IMR-90 (cell line): ENCODE results near the gene ZNF773. TPM values are rescaled to one million over a fixed set of nuclear protein-coding genes. Genes with fewer than 3 reads are reported as not detected.
A peak's percentile ranks its signal among the peaks of the same experiment; 100 is the strongest.
"Not testable (repeated sequence)": the region's sequence is repeated elsewhere in the genome, so short reads cannot be mapped to it uniquely, and the experiment has no call there.

Experiments
- ATAC-seq: fragments of 200-7000 bp; cut with Tn5 transposase; 2 replicates; pipeline ENCODE4 v1.9.1; 2020; ENCODE audit warnings: low read depth, mild to moderate bottlenecking, moderate library complexity
- BruUV-seq: library from RNA; stranded (reverse); fragments of 400-500 nt; replicated peaks from 2 replicates; lab custom pipeline; 2021; lab: Mats Ljungman, UMichigan
- CTCF ChIA-PET: fragments of 300-600 bp; formaldehyde crosslinking; extraction: SDS; loops from one replicate; lab custom pipeline; 2021; ENCODE audit warnings: antibody characterized with exemption; lab: Yijun Ruan, JAX
- POLR2A ChIA-PET: fragments of 300-600 bp; sonication (Branson Sonifier 250); formaldehyde crosslinking; loops from one replicate; lab custom pipeline; 2022; ENCODE audit warnings: antibody characterized with exemption; ENCODE audit not compliant: unreplicated experiment; lab: Charles Lee
- DNase-seq: peaks from one replicate; pipeline ENCODE4 v3.0.0; 2013
- H2AFZ ChIP-seq: replicated peaks from 2 replicates; pipeline ENCODE3; 2013; ENCODE audit warnings: low read length, mild to moderate bottlenecking; ENCODE audit not compliant: poor library complexity
- H2AK5ac ChIP-seq: 2 replicates; pipeline ENCODE4 v1.6.1; 2013; ENCODE audit warnings: low read depth, low read length, inconsistent platforms
- H2AK9ac ChIP-seq: replicated peaks from 2 replicates; pipeline ENCODE3; 2013; ENCODE audit warnings: mild to moderate bottlenecking, low read depth, low read length, moderate library complexity; ENCODE audit not compliant: poor library complexity
- H2BK120ac ChIP-seq: 2 replicates; pipeline ENCODE4 v1.6.1; 2013; ENCODE audit warnings: low read depth, low read length, inconsistent platforms
- H2BK15ac ChIP-seq: 3 replicates; pipeline ENCODE4 v1.6.1; 2013; ENCODE audit warnings: low read depth, low read length, inconsistent platforms
- H2BK20ac ChIP-seq: 2 replicates; pipeline ENCODE4 v1.6.1; 2013; ENCODE audit warnings: low read depth, mild to moderate bottlenecking, inconsistent platforms, low read length, moderate library complexity
- H2BK5ac ChIP-seq: 2 replicates; pipeline ENCODE4 v1.6.1; 2013; ENCODE audit warnings: mild to moderate bottlenecking, low read depth, low read length, inconsistent platforms; ENCODE audit not compliant: poor library complexity, severe bottlenecking
- H3K14ac ChIP-seq: replicated peaks from 2 replicates; pipeline ENCODE4 v1.6.1; 2013; ENCODE audit warnings: low read depth, low read length, inconsistent platforms
- H3K18ac ChIP-seq: 2 replicates; pipeline ENCODE4 v1.6.1; 2013; ENCODE audit warnings: low read depth, low read length, control low read depth
- H3K23ac ChIP-seq: 2 replicates; pipeline ENCODE4 v1.6.1; 2013; ENCODE audit warnings: low read depth, low read length, inconsistent platforms
- H3K27ac ChIP-seq: 2 replicates; pipeline ENCODE4 v1.5.1; 2013; ENCODE audit warnings: mild to moderate bottlenecking, control low read depth, low read length; ENCODE audit not compliant: insufficient read depth
- H3K27me3 ChIP-seq: 2 replicates; pipeline ENCODE4 v1.6.1; 2013; ENCODE audit warnings: low read length; ENCODE audit not compliant: control insufficient read depth, insufficient read depth
- H3K36me3 ChIP-seq: 2 replicates; pipeline ENCODE4 v1.6.1; 2013; ENCODE audit warnings: low read length, mixed read lengths; ENCODE audit not compliant: control insufficient read depth, insufficient read depth
- H3K4ac ChIP-seq: 2 replicates; pipeline ENCODE4 v1.6.1; 2013; ENCODE audit warnings: low read depth, low read length, inconsistent platforms
- H3K4me1 ChIP-seq: 2 replicates; pipeline ENCODE4 v1.6.1; 2013; ENCODE audit warnings: low read length, mixed read lengths; ENCODE audit not compliant: control insufficient read depth, insufficient read depth
- H3K4me2 ChIP-seq: 2 replicates; pipeline ENCODE4 v1.6.1; 2013; ENCODE audit warnings: low read depth, mild to moderate bottlenecking, control low read depth, low read length, moderate library complexity
- H3K4me3 ChIP-seq: 2 replicates; pipeline ENCODE4 v1.5.1; 2013; ENCODE audit warnings: low read depth, mild to moderate bottlenecking, control low read depth, low read length, moderate library complexity; ENCODE audit not compliant: insufficient read depth
- H3K56ac ChIP-seq: 2 replicates; pipeline ENCODE4 v1.6.1; 2013; ENCODE audit warnings: low read length, inconsistent platforms; ENCODE audit not compliant: insufficient read depth; ENCODE audit errors: extremely low read depth
- H3K79me1 ChIP-seq, 2 experiments: 2 replicates each; pipeline ENCODE4 v1.6.1; 2013; ENCODE audit warnings: low read length in 2 of 2, inconsistent platforms in 1 of 2, low read depth in 1 of 2
- H3K9ac ChIP-seq: 2 replicates; pipeline ENCODE4 v1.6.1; 2013; ENCODE audit warnings: low read depth, low read length, control low read depth
- H3K9me1 ChIP-seq: 2 replicates; pipeline ENCODE4 v1.6.1; 2013; ENCODE audit warnings: low read length, inconsistent platforms; ENCODE audit not compliant: insufficient read depth
- H3K9me3 ChIP-seq: 2 replicates; pipeline ENCODE4 v1.6.1; 2013; ENCODE audit warnings: low read length; ENCODE audit not compliant: control insufficient read depth, insufficient read depth
- H4K20me1 ChIP-seq: 2 replicates; pipeline ENCODE4 v1.6.1; 2013; ENCODE audit warnings: low read length, inconsistent platforms; ENCODE audit not compliant: insufficient read depth
- H4K5ac ChIP-seq: 2 replicates; pipeline ENCODE4 v1.6.1; 2013; ENCODE audit warnings: mild to moderate bottlenecking, low read depth, low read length, control low read depth
- H4K8ac ChIP-seq, 2 experiments: 2 replicates each; pipeline ENCODE4 v1.6.1; 2013; ENCODE audit warnings: low read depth in 2 of 2, low read length in 2 of 2, control low read depth in 1 of 2, inconsistent platforms in 1 of 2
- H4K91ac ChIP-seq: 2 replicates; pipeline ENCODE4 v1.6.1; 2013; ENCODE audit warnings: low read depth, low read length, inconsistent platforms; ENCODE audit not compliant: insufficient read depth
- CEBPB ChIP-seq: IDR thresholded peaks from 2 replicates; pipeline ENCODE4 v1.6.1; 2012; ENCODE audit warnings: low read depth, low read length, improper control_type of control experiment
- RCOR1 ChIP-seq: IDR thresholded peaks from 2 replicates; pipeline ENCODE4 v1.6.1; 2012; ENCODE audit warnings: mild to moderate bottlenecking, low read length, improper control_type of control experiment; ENCODE audit not compliant: insufficient replicate concordance
- WGBS, 2 experiments: methylation state at CpG; one replicate each; pipeline versions ENCODE4 v1.1.5 to v1.1.7; 2013; ENCODE audit warnings: missing lambda C conversion rate in 2 of 2; ENCODE audit not compliant: insufficient read length in 1 of 2; ENCODE audit errors: extremely low coverage in 2 of 2; 5-methylcytosine and 5-hydroxymethylcytosine counted together
- dilution Hi-C: fragments of 300-500 bp; cut with HindIII; formaldehyde crosslinking; loops from one replicate; pipeline ENCODE4 v1.14.3; 2018; ENCODE audit warnings: low sequenced_read_pairs; ENCODE audit not compliant: unreplicated experiment
- in situ Hi-C: fragments of 300-500 bp; cut with MboI; formaldehyde crosslinking; loops from 3 replicates; pipeline ENCODE4 v1.14.3; 2019; ENCODE audit warnings: low sequenced_read_pairs, inconsistent platforms, mixed read lengths
- intact Hi-C: fragments of 100-400 bp; cut with micrococcal nuclease; formaldehyde crosslinking; loops from 2 replicates; pipeline ENCODE4 v1.10.0; 2022
- polyA plus RNA-seq, 3 experiments: library from polyadenylated mRNA; depleted of rRNA; stranded (reverse); fragments of >200 nt; gene quantifications; 2 replicates each; pipeline ENCODE4 v1.2.3, GENCODE V29; 2012; ENCODE audit warnings: low replicate concordance in 1 of 3
- total RNA-seq: library from RNA; depleted of rRNA; stranded (reverse); fragments of >200 nt; gene quantifications from 2 replicates; pipeline ENCODE4 v1.2.3, GENCODE V29; 2012

The ZNF773 gene
- total and polyA plus RNA-seq, 2 of the 4 experiments (the other 2 are of a cell fraction), result 5.5 to 13.3 TPM

- Histone ChIP-seq H3K9ac (no peak overlapping the region), H2BK5ac (no peak overlapping the region), H3K79me1 (no peaks in the 10 kb centered on the region), H4K5ac (no peak overlapping the region), H3K36me3 (peaks cover 28% of the 10 kb centered on the region), H2AK9ac (no peak overlapping the region), H3K27ac (no peak overlapping the region), H3K9me3 (peaks cover 27% of the 10 kb centered on the region), H4K20me1 (no peaks in the 10 kb centered on the region), H3K23ac (no peak overlapping the region), H2BK20ac (no peak overlapping the region), H2BK120ac (no peak overlapping the region), H3K56ac (no peak overlapping the region), H2AFZ (no peak overlapping the region), H3K4me3 (no peak overlapping the region), H3K4me2 (no peak overlapping the region), H3K4me1 (no peaks in the 10 kb centered on the region), H3K18ac (no peak overlapping the region), H2BK15ac (no peak overlapping the region), H3K14ac (no peak overlapping the region), H3K27me3 (no peaks in the 10 kb centered on the region), H4K91ac (no peak overlapping the region), H4K8ac (no peak overlapping the region), H3K4ac (no peak overlapping the region), H2AK5ac (no peak overlapping the region), H3K9me1 (no peaks in the 10 kb centered on the region)
- in situ Hi-C loops, result no loop called here
- POLR2A ChIA-PET, result no interaction called here
- 94% methylated on average over 2 of the region's 5 CpGs; no CpG with 5 or more reads in 1 of the 2 experiments for WGBS, 2 experiments
- no TSS peak for BruUV-seq
- no peak for ATAC-seq
- no peak for DNase-seq
- dilution Hi-C loops, result no loop called here
- CTCF ChIA-PET, result no interaction called here
- TF ChIP-seq RCOR1, result no peak
- TF ChIP-seq CEBPB, result peak; percentile 81
- intact Hi-C loops, result no loop called here
These were observed 15.5 kb downstream of the ZNF773 start for GRCh38 chr19:57515255-57515654.

- in situ Hi-C loops, DNase-seq, H3K9ac ChIP-seq, H3K27ac ChIP-seq, intact Hi-C loops, H2BK5ac ChIP-seq, H3K4ac ChIP-seq, H3K56ac ChIP-seq, ATAC-seq, H2AK9ac ChIP-seq, BruUV-seq, H3K4me3 ChIP-seq, H4K20me1 ChIP-seq, H4K8ac ChIP-seq, H3K23ac ChIP-seq, H4K91ac ChIP-seq, H3K4me2 ChIP-seq, POLR2A ChIA-PET, H2BK20ac ChIP-seq, H3K9me1 ChIP-seq, H2AFZ ChIP-seq, H2BK120ac ChIP-seq, H2AK5ac ChIP-seq, H3K4me1 ChIP-seq, dilution Hi-C loops, CTCF ChIA-PET, H3K14ac ChIP-seq, H2BK15ac ChIP-seq, H4K5ac ChIP-seq, H3K79me1 ChIP-seq, H3K18ac ChIP-seq, H3K27me3 ChIP-seq: not testable (repeated sequence)
- peaks cover 17% of the 10 kb centered on the region for H3K9me3 ChIP-seq
- peaks cover 22% of the 10 kb centered on the region for H3K36me3 ChIP-seq
- WGBS, 2 experiments, result 86% methylated on average over 1 of the region's 4 CpGs; no CpG with 5 or more reads in 1 of the 2 experiments
These were observed 18.3 kb downstream of the ZNF773 start for GRCh38 chr19:57518021-57518420.
